Measurements from ENCODE around the gene KLHDC10.
"Not testable (repeated sequence)": the region's sequence is repeated elsewhere in the genome, so short reads cannot be mapped to it uniquely, and the experiment has no call there.

DNA sequence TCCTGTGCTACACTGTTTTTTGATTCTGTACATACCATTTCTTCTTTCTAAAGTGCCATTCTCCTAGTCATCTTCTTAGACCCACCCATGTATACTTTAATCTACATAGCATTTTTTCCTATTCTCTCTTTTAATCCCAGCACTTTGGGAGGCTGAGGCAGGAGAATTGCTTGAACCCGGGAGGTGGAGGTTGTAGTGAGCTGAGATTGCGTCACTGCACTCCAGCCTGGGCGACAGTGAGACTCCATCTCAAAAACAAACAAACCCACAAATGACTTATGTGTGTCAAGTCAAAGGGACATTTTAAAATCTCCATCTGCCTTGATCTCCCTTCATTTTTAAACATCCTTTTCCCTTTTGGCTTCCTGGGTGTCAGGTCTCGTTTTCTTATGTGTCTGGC, 13.2 kb downstream of the KLHDC10 start:
- TF ChIP-seq REST (IDR thresholded peaks at IDR 0.05; ENCODE audit: borderline replicate concordance); CTCF (IDR thresholded peaks at IDR 0.05; ENCODE audit: poor library complexity, severe bottlenecking); EZH2 (IDR thresholded peaks at IDR 0.05; ENCODE audit: borderline replicate concordance, insufficient read depth, low read length, poor library complexity, severe bottlenecking): not testable (repeated sequence)
